ENCODE results near the gene IFT80.

Gene IFT80

GRCh38 chr3:160384639-160385318, 14.2 kb downstream of the IFT80 start:
- ChIA-PET POLR2A (no interaction called here), CTCF (interaction anchor here (1.2 kb wide), 1 partner anchor 9 kb away, joined by 3 read pairs; no protein-coding TSS in a partner anchor)
- H3K4me3 ChIP-seq (ENCODE audit: low read depth, low read length) = no peak overlapping the region
- TF ChIP-seq CTCF (IDR thresholded peaks at IDR 0.05; ENCODE audit: insufficient read depth, low read length, missing control alignments) = no peak
- DNase-seq (ENCODE audit: low read depth, low spot score) = no peak

- TF ChIP-seq CTCF (IDR thresholded peaks at IDR 0.05; ENCODE audit: insufficient read depth, low read length, missing control alignments) = no peak
- ChIA-PET POLR2A (no interaction called here), CTCF (interaction anchor here (1.1 to 1.5 kb wide), 3 partner anchors 13 to 218 kb away, joined by 3 to 5 read pairs (median 3); no protein-coding TSS in a partner anchor)
- no peak for DNase-seq (ENCODE audit: low read depth, low spot score)
- no peak overlapping the region for H3K4me3 ChIP-seq (ENCODE audit: low read depth, low read length)
Observed at GRCh38 chr3:160381470-160381869, 17.6 kb downstream of the IFT80 start.

GRCh38 chr3:160379628-160380214, 19.3 kb downstream of the IFT80 start:
- DNase-seq (ENCODE audit: low read depth, low spot score) = no peak
- no peak overlapping the region for H3K4me3 ChIP-seq (ENCODE audit: low read depth, low read length)
- TF ChIP-seq CTCF (IDR thresholded peaks at IDR 0.05; ENCODE audit: insufficient read depth, low read length, missing control alignments) = no peak
- ChIA-PET CTCF (interaction anchor here (1.5 kb wide), 1 partner anchor 14 kb away, joined by 5 read pairs; no protein-coding TSS in a partner anchor), POLR2A (no interaction called here)

GRCh38 chr3:160378331-160379109, 20.5 kb downstream of the IFT80 start:
- no peak overlapping the region for H3K4me3 ChIP-seq (ENCODE audit: low read depth, low read length)
- CTCF ChIA-PET = interaction anchor here (0.6 to 1.0 kb wide), 2 partner anchors 35 to 36 kb away, joined by 3 read pairs; no protein-coding TSS in a partner anchor
- DNase-seq (ENCODE audit: low read depth, low spot score) = no peak
- POLR2A ChIA-PET = interaction anchor here (0.5 kb wide), 1 partner anchor 194 kb away, joined by 3 read pairs; no protein-coding TSS in a partner anchor
- TF ChIP-seq CTCF (IDR thresholded peaks at IDR 0.05; ENCODE audit: insufficient read depth, low read length, missing control alignments) = no peak

GRCh38 chr3:160376681-160377080, 22.3 kb downstream of the IFT80 start:
- ChIA-PET POLR2A (no interaction called here), CTCF (interaction anchor here (1.1 kb wide), 1 partner anchor 325 kb away, joined by 6 read pairs; no protein-coding TSS in a partner anchor)
- no peak for TF ChIP-seq CTCF (IDR thresholded peaks at IDR 0.05; ENCODE audit: insufficient read depth, low read length, missing control alignments)
- no peak for DNase-seq (ENCODE audit: low read depth, low spot score)
- H3K4me3 ChIP-seq (ENCODE audit: low read depth, low read length) = no peak overlapping the region

GRCh38 chr3:160374925-160375324, 24.1 kb downstream of the IFT80 start:
- no peak for TF ChIP-seq CTCF (IDR thresholded peaks at IDR 0.05; ENCODE audit: insufficient read depth, low read length, missing control alignments)
- ChIA-PET CTCF (interaction anchor here (1.2 to 1.3 kb wide), 2 partner anchors 38 to 342 kb away, joined by 3 read pairs; no protein-coding TSS in a partner anchor), POLR2A (no interaction called here)
- no peak for DNase-seq (ENCODE audit: low read depth, low spot score)
- no peak overlapping the region for H3K4me3 ChIP-seq (ENCODE audit: low read depth, low read length)
